ENCODE results near the gene SLC33A1. TPM values are rescaled to one million over a fixed set of nuclear protein-coding genes. Genes with fewer than 3 reads are reported as not detected.

Gene SLC33A1
- total RNA-seq, 1 donor from 2014 or later = 24.4 TPM

GRCh38 chr3:155876503-155876902, 22.3 kb upstream of the SLC33A1 start:
- H3K4me1 Mint-ChIP-seq (ENCODE audit: unreplicated experiment) = peaks cover 24% of the 10 kb centered on the region
- no peak for DNase-seq (ENCODE audit: extremely low spot score, unreplicated experiment)
- no peak for TF ChIP-seq CTCF (conservative IDR thresholded peaks at IDR 0.05)

GRCh38 chr3:155876037-155876436, 21.8 kb upstream of the SLC33A1 start:
- Mint-ChIP-seq H3K9me3 (no peaks in the 10 kb centered on the region), H3K4me1 (ENCODE audit: unreplicated experiment) (peaks cover 24% of the 10 kb centered on the region), H3K36me3 (peaks cover 11% of the 10 kb centered on the region), H3K4me3 (no peak overlapping the region), H3K27ac (no peak overlapping the region), H3K27me3 (no peaks in the 10 kb centered on the region)
- no peak for TF ChIP-seq CTCF (conservative IDR thresholded peaks at IDR 0.05)
- no peak for DNase-seq (ENCODE audit: extremely low spot score, unreplicated experiment)

More at GRCh38 chr3:155876503-155876902, 22.3 kb upstream of the SLC33A1 start:
- peaks cover 11% of the 10 kb centered on the region for H3K36me3 Mint-ChIP-seq
- H3K4me3 Mint-ChIP-seq = no peak overlapping the region
- no peak overlapping the region for H3K27ac Mint-ChIP-seq
- no peaks in the 10 kb centered on the region for H3K9me3 Mint-ChIP-seq
- no peaks in the 10 kb centered on the region for H3K27me3 Mint-ChIP-seq

GRCh38 chr3:155872904-155873646, 18.8 kb upstream of the SLC33A1 start:
- Mint-ChIP-seq H3K9me3 (no peaks in the 10 kb centered on the region), H3K36me3 (peaks cover 10% of the 10 kb centered on the region), H3K27ac (peak overlapping the region; percentile 89), H3K27me3 (no peaks in the 10 kb centered on the region), H3K4me3 (peak overlapping the region; percentile 98), H3K4me1 (ENCODE audit: unreplicated experiment) (peaks cover 24% of the 10 kb centered on the region)
- DNase-seq (ENCODE audit: extremely low spot score, unreplicated experiment) = no peak
- no peak for TF ChIP-seq CTCF (conservative IDR thresholded peaks at IDR 0.05)

GRCh38 chr3:155871746-155872158, 17.5 kb upstream of the SLC33A1 start:
- Mint-ChIP-seq H3K4me1 (ENCODE audit: unreplicated experiment) (peaks cover 24% of the 10 kb centered on the region), H3K27me3 (no peaks in the 10 kb centered on the region), H3K27ac (peak overlapping the region; percentile 89), H3K9me3 (no peaks in the 10 kb centered on the region), H3K4me3 (peak overlapping the region; percentile 98), H3K36me3 (peaks cover 7% of the 10 kb centered on the region)
- DNase-seq (ENCODE audit: extremely low spot score, unreplicated experiment) = no peak
- TF ChIP-seq CTCF (conservative IDR thresholded peaks at IDR 0.05) = no peak

GRCh38 chr3:155870945-155871745, 16.9 kb upstream of the SLC33A1 start:
- DNase-seq (ENCODE audit: extremely low spot score, unreplicated experiment) = peak; percentile 75
- no peak for TF ChIP-seq CTCF (conservative IDR thresholded peaks at IDR 0.05)
- no peaks in the 10 kb centered on the region for H3K9me3 Mint-ChIP-seq

More at GRCh38 chr3:155870945-155871745, 16.9 kb upstream of the SLC33A1 start:
- Mint-ChIP-seq H3K4me1 (ENCODE audit: unreplicated experiment) (peaks cover 20% of the 10 kb centered on the region), H3K27ac (peak overlapping the region; percentile 89), H3K27me3 (no peaks in the 10 kb centered on the region), H3K36me3 (peaks cover 5% of the 10 kb centered on the region), H3K4me3 (peak overlapping the region; percentile 98)
